Muscle of leg (tissue), 11 donors: Measurements from ENCODE around the gene ZBTB47. TPM values are rescaled to one million over a fixed set of nuclear protein-coding genes. Genes with fewer than 3 reads are reported as not detected.

Source experiments
- DNase-seq: peaks from one replicate; pipeline ENCODE4 v3.0.0; 2013
- H3K27ac ChIP-seq: one replicate; pipeline ENCODE4 v1.5.1; 2013; ENCODE audit warnings: mild to moderate bottlenecking, low read length, control low read depth
- H3K27me3 ChIP-seq: one replicate; pipeline ENCODE4 v1.6.1; 2013; ENCODE audit warnings: low read length; ENCODE audit not compliant: control insufficient read depth, insufficient read depth
- H3K36me3 ChIP-seq: one replicate; pipeline ENCODE4 v1.6.1; 2013; ENCODE audit warnings: low read length; ENCODE audit not compliant: control insufficient read depth, insufficient read depth
- H3K4me1 ChIP-seq: one replicate; pipeline ENCODE4 v1.6.1; 2013; ENCODE audit warnings: low read length; ENCODE audit not compliant: control insufficient read depth, insufficient read depth
- H3K4me3 ChIP-seq: one replicate; pipeline ENCODE4 v1.5.1; 2013; ENCODE audit warnings: low read length, control low read depth
- H3K9me3 ChIP-seq: replicated peaks from 2 replicates; pipeline ENCODE4 v1.6.1; 2013; ENCODE audit warnings: low read depth, low read length; ENCODE audit not compliant: control insufficient read depth
- WGBS: methylation state at CpG from one replicate; pipeline ENCODE4 v1.1.5; 2013; ENCODE audit warnings: missing lambda C conversion rate; ENCODE audit not compliant: insufficient coverage; 5-methylcytosine and 5-hydroxymethylcytosine counted together
- polyA plus RNA-seq, 8 donors: library from polyadenylated mRNA; unstranded; fragments of 120-200 nt; gene quantifications; one replicate each; pipeline versions ENCODE4 v1.2.1 to v1.2.3, GENCODE V29; 2013; ENCODE audit warnings: inconsistent platforms in 1 of 8, low replicate concordance in 1 of 8; ENCODE audit not compliant: insufficient read length in 8 of 8, insufficient read depth in 1 of 8
- total RNA-seq: library from RNA; stranded (reverse); fragments of 120-200 nt; gene quantifications from one replicate; pipeline ENCODE4 v1.2.4, GENCODE V29; 2013

The ZBTB47 gene
- total and polyA plus RNA-seq, 9 donors: 25.9 to 36.6 (median 31.4) TPM

- Histone ChIP-seq H3K27ac (no peak overlapping the region), H3K4me3 (no peak overlapping the region), H3K36me3 (no peaks in the 10 kb centered on the region), H3K4me1 (no peaks in the 10 kb centered on the region), H3K9me3 (no peaks in the 10 kb centered on the region), H3K27me3 (no peaks in the 10 kb centered on the region)
- no peak for DNase-seq
- 20% methylated on average over 1 of the region's 5 CpGs for WGBS
These were observed 59.3 kb downstream of the ZBTB47 start for GRCh38 chr3:42712688-42713372.

DNA sequence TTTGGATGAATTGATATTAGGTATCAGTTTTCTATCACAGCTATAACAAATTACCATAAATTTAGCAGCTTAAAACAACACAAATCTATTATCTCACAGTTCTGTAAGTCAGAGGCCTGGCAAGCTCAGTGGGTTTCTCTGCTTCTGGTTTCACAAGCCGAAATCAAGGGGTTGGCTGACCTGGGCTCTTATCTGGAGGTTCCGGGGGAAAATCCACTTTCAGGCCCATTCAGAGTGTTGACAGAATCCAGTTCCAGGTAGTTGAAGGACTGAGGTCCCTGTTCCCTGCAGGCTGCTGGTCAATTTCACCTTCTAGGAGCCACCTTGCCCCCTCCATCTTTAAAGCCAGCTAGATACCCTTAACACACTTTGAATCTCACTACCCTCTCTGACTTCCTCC, 60.2 kb downstream of the ZBTB47 start:
- Histone ChIP-seq H3K9me3 (no peaks in the 10 kb centered on the region), H3K27ac (no peak overlapping the region), H3K36me3 (no peaks in the 10 kb centered on the region), H3K27me3 (no peaks in the 10 kb centered on the region), H3K4me3 (no peak overlapping the region), H3K4me1 (no peaks in the 10 kb centered on the region)
- WGBS: 58% methylated on average over 2 of the region's 2 CpGs
- DNase-seq: no peak

GRCh38 chr3:42714171-42714852, 60.8 kb downstream of the ZBTB47 start:
- Histone ChIP-seq H3K27ac (no peak overlapping the region), H3K27me3 (no peaks in the 10 kb centered on the region), H3K9me3 (no peaks in the 10 kb centered on the region), H3K36me3 (no peaks in the 10 kb centered on the region), H3K4me1 (no peaks in the 10 kb centered on the region), H3K4me3 (no peak overlapping the region)
- no peak for DNase-seq
- no CpG with 5 or more reads among the region's 4 CpGs for WGBS

Other genes with a start within 250 kb of the ZBTB47 start
- not detected for gene LYZL4, start 243.1 kb upstream of the ZBTB47 start, total RNA-seq
- gene LYZL4, start 243.1 kb upstream of the ZBTB47 start, polyA plus RNA-seq: not detected
- gene VIPR1, start 151.1 kb upstream of the ZBTB47 start, total RNA-seq: 1.2 TPM
- 1 to 10 TPM in 7 of 8 donors, under 1 TPM in 1; 0.52 to 4.1 (median 1.3) TPM for gene VIPR1, start 151.1 kb upstream of the ZBTB47 start, polyA plus RNA-seq
- gene SEC22C, start 71.7 kb upstream of the ZBTB47 start, total RNA-seq: 26.8 TPM
- 10 to 100 TPM; 19.4 to 30.0 (median 22.2) TPM for gene SEC22C, start 71.7 kb upstream of the ZBTB47 start, polyA plus RNA-seq
- gene SS18L2, start 62.8 kb upstream of the ZBTB47 start, total RNA-seq: 12.4 TPM
- 10 to 100 TPM; 10.5 to 16.1 (median 14.5) TPM for gene SS18L2, start 62.8 kb upstream of the ZBTB47 start, polyA plus RNA-seq
- gene NKTR, start 53.0 kb upstream of the ZBTB47 start, total RNA-seq: 68.7 TPM
- gene NKTR, start 53.0 kb upstream of the ZBTB47 start, polyA plus RNA-seq: 100 to 1,000 TPM in 1 of 8 donors, 10 to 100 TPM in 7; 37.1 to 121 (median 66.5) TPM
- gene KLHL40, start 31.8 kb downstream of the ZBTB47 start, total RNA-seq: 114 TPM
- gene KLHL40, start 31.8 kb downstream of the ZBTB47 start, polyA plus RNA-seq: 100 to 1,000 TPM in 6 of 8 donors, 10 to 100 TPM in 2; 86.0 to 176 (median 135) TPM
- 18.1 TPM for gene HHATL, start 49.1 kb downstream of the ZBTB47 start, total RNA-seq
- 10 to 100 TPM; 26.4 to 67.7 (median 48.1) TPM for gene HHATL, start 49.1 kb downstream of the ZBTB47 start, polyA plus RNA-seq
- gene CCDC13, start 119.6 kb downstream of the ZBTB47 start, total RNA-seq: 0.35 TPM
- under 1 TPM in 7 of 8 donors, not detected in 1; 0.16 to 0.55 (median 0.37) TPM for gene CCDC13, start 119.6 kb downstream of the ZBTB47 start, polyA plus RNA-seq
- 71.8 TPM for gene HIGD1A, start 150.8 kb downstream of the ZBTB47 start, total RNA-seq
- gene HIGD1A, start 150.8 kb downstream of the ZBTB47 start, polyA plus RNA-seq: 10 to 100 TPM; 68.3 to 93.3 (median 84.7) TPM
- gene ACKR2, start 155.7 kb downstream of the ZBTB47 start, total RNA-seq: 0.53 TPM
- under 1 TPM; 0.26 to 0.69 (median 0.58) TPM for gene ACKR2, start 155.7 kb downstream of the ZBTB47 start, polyA plus RNA-seq
- not detected for gene CYP8B1, start 222.2 kb downstream of the ZBTB47 start, total RNA-seq
- under 1 TPM in 6 of 8 donors, not detected in 2; 0.02 to 0.14 (median 0.07) TPM for gene CYP8B1, start 222.2 kb downstream of the ZBTB47 start, polyA plus RNA-seq